Occipital lobe (tissue), 2 donors: Measurements from ENCODE around the gene CFAP54. TPM values are rescaled to one million over a fixed set of nuclear protein-coding genes. Genes with fewer than 3 reads are reported as not detected.
A peak's percentile ranks its signal among the peaks of the same experiment; 100 is the strongest.
"Not testable (repeated sequence)": the region's sequence is repeated elsewhere in the genome, so short reads cannot be mapped to it uniquely, and the experiment has no call there.

Source experiments
- DNase-seq: peaks from one replicate; lab custom pipeline; 2025; lab: John Stamatoyannopoulos, UW
- total RNA-seq: library from RNA; depleted of rRNA; stranded (reverse); fragments of >200 nt; gene quantifications from one replicate; pipeline ENCODE4 v1.2.3, GENCODE V29; 2014

CFAP54 gene
- total RNA-seq, 1 donor from 2014 or later, result 5.9 TPM

DNA sequence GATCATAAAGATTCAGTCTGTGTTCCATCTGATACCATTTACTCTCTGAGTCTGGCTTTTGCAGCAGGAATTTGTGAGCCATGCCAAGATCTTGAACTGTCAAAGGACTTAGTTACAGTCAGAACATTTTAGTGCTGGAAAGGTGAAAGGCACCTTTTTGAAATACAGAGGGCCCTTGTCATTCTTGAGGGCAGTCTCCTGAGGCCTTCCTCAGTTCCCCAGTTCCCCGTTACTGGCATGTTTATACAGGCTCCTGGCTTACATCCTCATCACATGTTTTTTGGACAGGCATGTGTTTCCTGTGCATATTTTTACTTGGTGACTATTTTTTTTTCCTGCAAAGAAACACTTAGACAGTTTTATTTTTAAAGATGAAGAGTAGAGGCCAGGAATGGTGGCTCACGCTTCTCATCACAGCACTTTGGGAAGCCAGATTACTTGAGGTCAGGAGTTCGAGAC is 21.0 kb downstream of the CFAP54 start:
- DNase-seq, result no peak

DNA sequence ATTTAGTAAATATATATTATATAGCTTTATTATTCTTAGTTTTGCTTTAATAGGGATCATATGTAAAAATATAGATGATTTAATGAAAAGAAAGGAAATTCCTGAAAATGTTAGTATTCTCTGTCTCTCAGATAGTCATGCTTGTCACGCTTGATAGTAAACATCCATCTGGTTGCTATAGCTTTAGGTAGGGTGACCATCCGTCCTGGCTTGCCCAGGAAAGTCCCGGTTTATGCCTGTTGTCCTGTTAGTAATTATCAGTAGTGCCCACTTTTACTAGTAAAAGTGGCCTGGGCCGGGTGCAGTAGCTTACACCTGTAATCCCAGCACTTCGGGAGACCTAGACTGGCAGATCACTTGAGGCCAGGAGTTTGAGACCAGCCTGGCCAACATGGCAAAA is 23.8 kb downstream of the CFAP54 start:
- no peak for DNase-seq

DNA sequence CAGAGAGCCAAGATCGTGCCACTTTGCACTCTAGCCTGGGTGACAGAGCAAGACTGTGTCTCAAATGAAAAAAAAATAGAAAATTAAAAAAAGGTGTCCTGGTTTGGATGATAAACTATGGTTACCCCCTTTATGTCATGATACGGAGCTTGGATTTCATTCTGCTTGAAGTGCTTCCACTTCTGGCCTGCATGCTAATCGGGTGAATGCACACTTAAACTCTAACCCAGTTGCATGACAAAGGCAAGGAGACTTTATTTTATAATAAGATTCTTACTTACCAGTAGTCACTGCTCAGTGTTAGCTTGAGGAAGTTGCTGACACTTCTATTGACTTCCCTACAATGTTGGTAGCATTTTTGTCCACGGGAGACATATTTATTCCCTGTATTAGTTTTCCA is 24.3 kb downstream of the CFAP54 start:
- no peak for DNase-seq

DNA sequence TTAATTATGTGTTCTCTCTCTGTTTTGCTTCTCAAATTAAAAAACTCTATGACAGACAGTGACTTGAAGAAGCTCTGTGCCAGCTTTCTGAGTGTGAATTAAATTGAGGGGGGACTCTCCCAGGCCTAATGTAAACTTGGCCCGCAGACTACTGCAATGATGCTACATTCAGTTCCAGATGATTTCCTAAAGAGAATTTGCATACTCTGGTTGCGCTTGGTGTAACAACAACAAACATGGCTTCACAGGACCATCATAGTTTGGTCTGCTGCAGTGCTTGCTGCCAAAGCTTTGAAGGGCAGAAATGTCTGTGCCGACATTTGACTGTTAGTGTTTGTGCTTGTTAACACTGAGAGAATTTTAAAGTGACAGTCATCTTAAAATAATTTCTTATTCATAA is 25.0 kb downstream of the CFAP54 start:
- DNase-seq, result no peak

DNA sequence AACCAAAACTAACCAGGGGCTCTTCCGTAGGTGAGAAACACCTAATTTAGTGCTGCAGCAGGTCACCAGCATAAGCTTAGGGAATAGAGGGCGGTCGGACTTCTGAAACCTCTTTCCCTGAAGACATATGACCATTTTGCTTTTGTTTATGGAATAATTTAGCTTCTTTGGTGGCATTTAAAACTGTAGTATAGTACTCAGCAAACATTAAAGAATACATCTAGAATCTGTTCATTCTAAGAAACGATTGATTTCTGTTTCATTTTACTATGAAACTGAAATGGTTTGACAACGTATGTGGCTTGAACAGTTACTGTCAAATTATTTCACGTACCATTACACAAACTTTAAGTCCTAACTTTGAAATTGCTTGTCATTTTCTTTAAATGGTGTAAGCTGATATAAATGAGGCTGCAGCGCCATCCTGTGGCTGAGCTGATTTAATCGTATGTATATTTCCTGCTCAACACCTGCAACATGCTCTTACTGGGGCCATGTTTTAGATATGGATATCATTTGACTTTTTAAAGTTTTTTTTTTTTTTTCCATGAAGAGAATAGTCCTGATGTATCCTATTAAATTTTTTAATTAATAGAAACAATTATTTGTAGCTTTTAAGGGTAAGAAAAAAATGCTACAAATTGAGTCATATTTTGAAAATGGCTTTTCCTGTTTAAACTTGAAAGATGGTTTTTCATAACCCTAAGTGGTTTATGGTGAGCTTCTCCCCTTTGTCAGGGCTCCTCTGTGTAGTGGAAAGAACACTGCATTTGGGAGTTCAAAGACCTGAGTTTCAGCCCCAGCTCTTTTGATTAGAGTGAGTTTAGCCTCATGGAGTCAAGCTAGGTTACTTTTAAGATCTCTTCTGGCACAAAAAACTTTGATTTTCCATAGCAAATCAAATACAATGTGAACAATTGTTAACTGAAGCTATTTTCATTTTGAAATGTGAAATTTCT is 27.4 kb downstream of the CFAP54 start:
- DNase-seq, result peak; percentile 3

DNA sequence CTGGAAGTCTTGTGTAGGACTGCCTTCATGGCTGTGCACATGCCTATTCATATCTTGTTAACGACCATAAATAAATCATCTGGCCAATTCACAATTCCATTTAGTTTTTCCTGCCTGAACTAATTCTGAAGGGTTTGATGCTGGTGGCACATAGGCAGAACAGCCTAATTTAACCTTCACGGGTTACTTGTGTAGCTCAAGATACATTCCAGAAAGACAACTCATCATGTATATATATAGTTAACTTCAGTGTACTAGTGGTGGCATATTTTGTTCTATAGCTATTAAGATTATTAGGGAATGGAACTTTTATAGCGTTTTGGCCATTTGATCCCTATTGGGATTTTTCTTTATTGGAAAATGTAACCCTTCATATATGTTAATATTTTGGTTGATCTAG is 31.4 kb downstream of the CFAP54 start:
- no peak for DNase-seq

DNA sequence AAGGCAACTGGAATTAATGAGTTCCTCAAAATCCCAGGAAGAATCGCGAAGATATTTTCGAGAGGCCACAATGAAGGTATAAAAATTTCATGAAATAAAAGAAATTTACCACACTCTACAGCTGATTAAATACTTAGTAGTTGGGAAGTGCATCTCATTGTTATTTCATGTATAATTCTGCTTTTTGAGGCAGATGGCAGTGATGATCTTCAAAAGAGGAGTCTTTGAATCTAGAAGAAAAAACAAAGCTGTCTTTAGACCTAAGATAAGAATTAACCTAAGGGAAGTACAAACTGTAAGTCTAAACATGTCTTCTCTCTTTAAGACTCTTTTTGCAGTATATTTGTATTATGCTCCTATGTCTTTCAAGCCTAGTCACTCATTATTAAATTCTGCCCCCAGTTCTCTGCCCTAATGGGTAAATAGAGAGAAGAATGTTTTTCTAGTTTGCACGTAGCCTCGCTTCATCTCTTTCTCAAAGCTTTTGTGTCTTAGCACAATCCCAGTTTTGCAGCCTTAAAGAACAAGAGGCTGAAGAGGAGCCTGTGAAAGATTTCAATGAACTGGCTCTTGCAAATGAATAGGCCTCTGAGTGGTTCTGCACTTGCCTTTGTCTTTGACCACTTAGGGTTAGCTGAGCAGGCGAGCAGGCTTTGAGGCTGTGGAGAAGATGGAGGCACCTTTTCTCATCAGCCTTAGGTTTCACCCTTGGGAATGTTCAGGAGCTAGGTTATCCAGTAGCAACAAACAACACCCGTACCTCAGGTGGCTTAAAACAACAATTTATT is 32.7 kb downstream of the CFAP54 start:
- no peak for DNase-seq

DNA sequence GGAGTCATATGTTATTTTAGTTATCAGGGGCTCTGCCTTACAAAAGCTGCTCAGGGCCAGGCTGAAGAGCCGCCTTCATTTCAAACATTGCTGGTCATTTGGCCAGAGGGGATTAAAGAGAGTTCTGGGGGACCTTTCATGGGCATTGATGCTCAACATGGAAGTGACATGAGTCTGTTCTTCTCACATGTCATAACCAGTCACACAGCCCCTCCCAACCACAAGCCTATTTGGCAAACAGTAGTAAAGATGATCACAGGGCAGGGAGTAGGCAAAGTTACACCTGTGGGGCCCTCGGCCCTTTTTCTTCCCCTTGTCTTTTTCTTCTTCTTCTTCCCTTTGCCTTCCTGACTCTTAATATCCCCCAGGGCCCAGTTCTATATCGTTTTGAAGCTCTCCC is 33.3 kb downstream of the CFAP54 start:
- no peak for DNase-seq

DNA sequence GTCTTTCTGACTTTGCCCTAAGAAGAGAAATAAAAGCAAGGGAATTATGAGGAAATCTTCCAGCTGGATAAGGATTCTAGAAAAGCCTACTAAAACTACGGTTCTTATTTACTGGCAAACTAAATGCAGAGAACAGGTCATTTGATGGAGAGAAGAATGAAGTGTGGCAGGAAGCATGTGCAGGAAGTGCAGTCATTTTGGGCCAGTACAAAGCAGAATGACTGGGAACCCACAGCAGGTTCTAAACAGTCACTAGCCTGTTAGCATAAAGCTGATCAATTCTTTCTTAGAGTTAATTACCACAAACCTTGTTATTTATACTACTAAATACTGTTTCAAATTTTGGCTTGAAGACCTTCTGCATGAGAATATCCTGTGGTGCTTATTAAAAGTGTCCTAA is 36.7 kb downstream of the CFAP54 start:
- DNase-seq, result no peak

DNA sequence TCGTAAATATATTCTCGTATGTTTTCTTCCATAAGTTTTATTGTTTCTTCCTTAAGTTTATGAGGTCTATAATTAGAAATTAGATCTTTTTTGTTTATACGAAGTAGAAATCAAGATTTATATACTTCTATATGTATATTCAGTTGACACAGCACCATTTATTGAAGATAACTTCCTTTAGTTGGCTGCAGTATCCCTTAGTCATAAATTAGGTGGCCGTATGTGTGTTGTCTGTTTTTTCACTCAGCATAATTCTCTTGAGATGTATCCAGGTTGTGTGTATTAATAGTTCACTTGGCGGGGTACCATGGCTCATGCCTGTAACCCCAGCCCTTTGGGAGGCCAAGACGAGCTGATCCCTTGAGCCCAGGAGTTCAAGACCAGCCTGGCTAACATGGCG is 40.5 kb downstream of the CFAP54 start:
- no peak for DNase-seq

DNA sequence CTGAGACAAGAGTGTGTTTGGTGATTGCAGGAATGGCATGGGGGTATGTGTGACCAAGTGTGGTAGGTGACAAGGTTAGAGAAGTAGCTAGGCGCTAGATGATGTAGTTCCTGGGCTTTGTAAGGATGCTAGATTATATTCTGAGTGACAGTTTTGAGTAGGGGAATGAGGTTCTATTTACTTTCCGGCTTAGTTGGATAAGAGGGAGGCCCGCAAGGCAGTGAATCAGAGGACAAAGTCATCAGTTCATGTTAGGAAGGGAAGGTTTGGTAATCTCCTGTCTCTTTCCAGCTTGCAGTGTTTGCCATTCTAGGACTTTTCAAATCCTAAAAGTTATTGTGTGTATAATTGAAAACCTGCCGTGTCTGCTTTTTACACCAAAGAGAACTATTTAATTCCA is 45.0 kb downstream of the CFAP54 start:
- no peak for DNase-seq

DNA sequence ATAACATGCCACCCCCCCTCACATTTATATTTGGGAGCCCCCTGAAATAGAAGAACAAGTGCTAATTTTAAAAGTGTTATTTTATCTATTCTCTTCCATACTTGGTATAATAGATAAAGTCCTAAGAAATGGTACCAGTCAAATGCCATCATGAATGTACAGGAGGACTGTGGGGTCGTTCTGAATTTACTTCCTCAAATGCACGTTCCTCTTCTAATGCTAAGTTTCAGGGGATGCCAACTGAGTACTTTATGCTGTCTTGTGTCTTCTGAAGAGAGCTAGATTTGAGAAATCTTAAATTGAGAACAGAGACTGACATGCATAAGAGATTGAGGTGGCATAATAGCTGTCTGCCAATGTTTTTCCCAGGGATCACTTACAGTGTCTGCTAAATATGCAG is 59.0 kb downstream of the CFAP54 start:
- no peak for DNase-seq

DNA sequence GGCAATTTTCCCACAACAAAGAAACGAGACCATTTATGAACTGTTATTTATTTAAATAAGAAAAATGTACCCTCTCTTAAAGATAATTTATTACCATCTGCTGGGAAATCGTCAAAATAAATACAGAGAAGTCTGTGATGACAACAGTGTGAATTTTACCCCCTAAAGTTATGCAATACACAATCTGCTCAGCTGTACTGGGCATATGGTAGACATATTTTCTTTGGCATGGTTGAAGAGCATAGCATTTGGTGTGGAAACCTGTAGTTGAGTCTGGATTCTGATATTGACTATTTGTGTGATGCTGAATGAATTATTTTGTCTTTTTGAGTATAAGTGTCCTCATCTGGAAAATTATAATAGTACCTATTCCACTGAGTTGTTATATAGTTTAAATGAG is 60.0 kb downstream of the CFAP54 start:
- DNase-seq, result no peak

DNA sequence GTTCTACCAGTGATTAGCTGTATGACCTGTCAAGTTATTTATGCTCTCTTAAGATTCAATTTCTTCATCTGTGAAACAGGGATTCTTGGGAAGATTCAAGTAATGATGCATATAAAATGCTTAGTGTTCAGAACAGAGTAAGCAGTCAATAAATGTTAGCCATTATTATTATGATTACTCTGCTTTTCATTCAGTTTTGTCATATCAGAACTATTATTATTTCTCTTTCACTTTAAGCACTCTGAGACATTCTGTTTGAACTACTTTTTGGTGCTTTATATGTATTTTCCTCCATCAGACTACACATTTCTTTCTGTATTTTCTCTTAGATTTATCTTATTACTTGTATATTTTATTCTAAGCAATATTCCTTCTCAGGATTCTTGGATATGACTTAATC is 81.2 kb downstream of the CFAP54 start:
- DNase-seq, result no peak

DNA sequence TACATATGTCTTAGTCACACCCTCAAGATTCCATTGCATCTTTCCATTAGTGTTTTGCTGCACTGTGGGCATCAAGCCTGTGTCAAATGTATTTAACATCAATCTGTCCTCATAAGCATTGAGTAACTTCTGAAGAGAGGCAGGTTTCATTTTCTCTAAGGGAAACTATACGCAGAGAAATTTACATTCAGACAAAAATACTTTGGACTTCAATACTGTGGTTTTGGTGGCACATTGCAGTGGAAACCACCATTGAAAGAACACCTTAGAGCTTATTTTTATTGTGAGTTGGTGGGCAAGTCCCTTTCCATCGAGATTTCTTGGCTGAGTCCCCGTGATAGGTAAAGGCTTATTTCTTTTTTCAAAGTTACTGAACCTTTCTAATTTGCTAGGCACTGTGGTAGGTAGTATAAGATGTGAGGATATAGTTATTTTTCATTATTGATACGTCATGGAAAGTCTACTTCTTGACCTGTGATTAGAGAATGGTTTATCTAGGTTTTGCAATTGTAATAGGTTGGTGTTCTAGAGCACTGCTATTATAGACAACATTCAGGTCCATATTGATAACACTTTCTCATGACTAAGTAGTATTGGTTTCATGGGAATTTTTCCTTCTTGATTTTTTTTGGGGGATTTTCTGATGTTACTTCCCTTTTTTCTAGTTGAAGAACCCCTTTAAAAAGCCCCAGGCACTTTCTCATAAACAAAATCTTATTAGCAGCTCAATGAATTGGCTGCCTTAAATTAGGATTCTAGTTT is 81.9 kb downstream of the CFAP54 start:
- no peak for DNase-seq

DNA sequence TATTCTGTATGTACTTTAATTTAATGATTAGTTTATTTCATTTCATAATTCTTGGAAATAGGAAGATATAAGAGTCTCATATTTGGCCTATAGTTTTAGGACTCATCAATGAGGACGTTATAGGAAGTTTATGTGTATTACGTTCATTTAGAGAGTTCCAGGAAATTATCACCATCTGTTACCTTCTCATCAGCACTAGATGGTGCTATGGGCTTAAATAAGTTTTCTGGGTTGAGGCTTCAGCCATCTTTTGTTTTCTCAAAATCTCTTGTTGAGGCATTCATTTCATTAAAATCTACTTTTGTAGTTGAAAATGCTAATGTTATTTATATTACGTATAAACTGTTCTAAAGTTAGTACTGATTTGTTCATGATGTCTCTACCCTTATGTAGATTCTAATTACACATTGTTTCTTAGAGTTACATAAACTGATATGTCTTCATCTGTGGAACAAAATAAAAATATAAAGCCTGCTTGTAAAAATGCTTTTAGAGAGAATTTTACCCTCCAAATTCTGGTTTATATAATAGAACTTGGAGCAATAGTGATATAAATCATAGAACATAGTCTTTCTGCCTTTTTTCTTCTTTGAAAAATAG is 89.2 kb downstream of the CFAP54 start:
- no peak for DNase-seq

DNA sequence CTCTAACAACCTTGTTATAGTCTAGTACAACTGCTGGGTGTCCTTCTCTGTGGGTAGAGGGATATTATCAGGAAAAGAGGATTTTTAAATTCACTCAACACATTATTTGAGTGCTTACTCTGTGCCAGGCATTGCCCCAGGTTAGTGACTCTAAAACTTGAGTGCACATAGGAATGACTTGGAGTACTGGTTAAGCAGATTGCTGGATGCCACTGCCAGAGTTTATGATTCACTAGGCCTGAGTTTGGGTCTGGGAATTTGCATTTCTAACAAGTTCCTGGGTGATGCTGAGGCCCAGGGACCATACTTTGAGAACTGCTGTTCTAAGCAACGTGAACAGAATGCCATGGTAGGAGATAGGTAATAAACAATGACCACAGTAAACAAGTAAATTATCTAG is 96.6 kb downstream of the CFAP54 start:
- DNase-seq, result no peak

DNA sequence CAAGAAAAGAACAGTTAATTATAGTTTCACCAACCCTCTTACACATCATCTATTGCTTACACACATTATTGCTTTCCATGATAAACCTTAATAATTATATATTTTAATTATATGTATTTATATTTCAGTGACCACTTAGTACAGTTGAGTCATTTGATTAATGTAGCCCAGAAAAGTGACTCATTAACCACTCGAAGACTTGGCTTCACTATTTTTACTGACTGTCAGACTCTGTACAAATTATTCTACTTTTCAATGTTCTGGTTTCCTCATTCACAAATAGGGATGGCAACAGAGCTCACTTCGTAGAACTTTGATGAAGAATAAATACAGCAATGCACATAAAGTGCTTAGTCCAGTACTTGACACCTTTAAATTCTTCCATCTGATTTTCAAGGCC is 98.3 kb downstream of the CFAP54 start:
- no peak for DNase-seq

DNA sequence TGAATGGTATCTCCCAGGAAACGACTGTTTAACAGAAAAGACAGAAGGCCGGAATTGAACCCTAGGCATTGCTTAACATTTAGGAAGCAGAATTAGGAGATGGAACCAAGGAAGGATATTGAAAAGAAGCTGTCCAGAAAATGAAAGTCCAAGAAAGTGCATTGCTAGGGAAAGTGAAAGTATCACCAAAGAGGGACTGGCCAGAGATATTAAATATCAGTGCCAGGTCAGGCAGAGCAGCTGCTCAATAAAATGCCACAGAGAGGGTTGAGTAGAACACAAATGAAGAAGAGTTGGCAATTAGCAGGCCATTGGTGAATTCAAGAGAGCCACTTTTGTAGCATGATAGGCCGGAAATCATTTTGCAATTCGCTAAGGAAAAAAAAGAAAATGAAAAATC is 101.6 kb downstream of the CFAP54 start:
- no peak for DNase-seq

DNA sequence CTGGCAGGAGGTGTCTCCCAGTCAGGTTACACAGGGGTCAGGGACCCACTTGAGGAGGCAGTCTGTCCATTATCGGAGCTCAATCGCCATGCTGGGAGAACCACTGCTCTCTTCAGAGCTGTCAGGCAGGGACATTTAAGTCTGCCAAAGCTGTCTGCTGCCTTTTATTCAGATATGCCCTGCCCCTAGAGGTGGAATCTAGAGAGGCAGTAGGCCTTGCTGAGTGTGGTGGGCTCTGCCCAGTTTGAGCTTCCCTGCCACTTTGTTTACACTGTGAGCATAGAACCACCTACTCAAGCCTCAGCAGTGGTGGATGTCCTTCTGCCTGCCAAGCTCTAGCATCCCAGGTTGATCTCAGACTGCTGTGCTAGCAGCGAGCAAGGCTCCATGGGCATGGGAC is 115.0 kb downstream of the CFAP54 start:
- DNase-seq, result not testable (repeated sequence)

DNA sequence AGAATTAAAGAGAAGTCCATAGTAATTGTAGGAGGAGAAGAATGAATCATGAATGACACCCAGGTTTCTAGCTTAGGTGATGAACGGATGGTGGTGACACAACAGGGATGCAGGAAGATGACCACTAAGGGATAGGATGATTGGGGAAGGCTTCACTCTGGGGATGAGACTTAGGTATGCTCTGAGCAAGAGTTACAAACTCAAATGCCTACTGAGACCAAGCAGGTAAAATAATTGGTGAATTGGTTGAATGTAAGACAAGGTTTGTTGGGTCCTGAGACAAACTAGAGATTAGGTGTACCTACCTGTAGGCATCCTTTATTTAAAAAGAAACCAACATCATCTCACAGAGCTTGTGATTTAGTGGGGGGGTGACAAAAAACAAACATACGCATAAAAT is 116.3 kb downstream of the CFAP54 start:
- no peak for DNase-seq
